NCI-H1048 (cell line): ENCODE results near the gene LHPP.

ENCODE experiments used
- DNase-seq: peaks from one replicate; lab custom pipeline; 2025; lab: John Stamatoyannopoulos, UW

Gene LHPP

DNA sequence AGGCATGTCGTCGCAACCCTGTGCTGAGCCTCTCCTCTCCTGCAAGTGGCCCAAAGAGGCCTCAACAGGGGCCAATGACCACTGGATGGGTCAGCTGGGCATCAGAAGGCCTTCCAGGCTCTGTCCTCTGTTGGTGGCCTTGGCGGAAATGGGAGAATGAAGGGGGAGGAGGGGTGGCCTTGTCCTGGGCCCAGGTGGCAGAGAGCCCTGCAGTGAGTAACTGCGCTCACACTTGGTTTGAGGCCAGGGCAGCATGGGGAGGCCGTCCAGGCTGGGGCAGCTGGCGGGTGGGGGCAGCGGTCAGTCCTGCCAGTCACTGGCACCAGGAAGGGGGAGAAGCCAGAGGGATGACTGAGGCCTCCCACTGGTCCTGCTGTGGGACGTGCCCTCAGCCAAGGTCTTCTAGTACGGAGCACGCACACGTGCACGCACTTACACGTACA is 59.8 kb downstream of the LHPP start:
- DNase-seq, result no peak

- no peak for DNase-seq
These were observed 60.7 kb downstream of the LHPP start for GRCh38 chr10:124522131-124522932.

GRCh38 chr10:124522933-124523871 is 61.6 kb downstream of the LHPP start:
- no peak for DNase-seq

DNA sequence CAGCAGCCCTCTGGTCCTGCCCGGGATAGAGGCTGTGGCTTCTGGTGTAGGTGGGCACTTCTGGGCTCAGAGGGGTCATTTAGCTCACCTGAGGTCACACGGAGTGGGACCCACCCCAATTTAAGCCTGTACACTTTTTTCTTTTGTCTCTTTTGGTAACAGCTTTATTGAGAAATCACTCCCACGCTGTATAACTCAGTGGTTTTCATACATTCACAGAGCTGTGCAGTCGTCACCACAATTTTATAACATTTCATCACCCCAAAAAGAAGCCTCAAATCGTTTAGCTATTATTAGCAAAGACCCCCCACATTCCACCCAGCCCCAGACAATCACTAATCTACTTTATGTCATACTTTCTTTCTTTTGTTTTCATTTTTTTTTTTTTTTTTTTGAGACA is 62.3 kb downstream of the LHPP start:
- DNase-seq, result no peak

DNA sequence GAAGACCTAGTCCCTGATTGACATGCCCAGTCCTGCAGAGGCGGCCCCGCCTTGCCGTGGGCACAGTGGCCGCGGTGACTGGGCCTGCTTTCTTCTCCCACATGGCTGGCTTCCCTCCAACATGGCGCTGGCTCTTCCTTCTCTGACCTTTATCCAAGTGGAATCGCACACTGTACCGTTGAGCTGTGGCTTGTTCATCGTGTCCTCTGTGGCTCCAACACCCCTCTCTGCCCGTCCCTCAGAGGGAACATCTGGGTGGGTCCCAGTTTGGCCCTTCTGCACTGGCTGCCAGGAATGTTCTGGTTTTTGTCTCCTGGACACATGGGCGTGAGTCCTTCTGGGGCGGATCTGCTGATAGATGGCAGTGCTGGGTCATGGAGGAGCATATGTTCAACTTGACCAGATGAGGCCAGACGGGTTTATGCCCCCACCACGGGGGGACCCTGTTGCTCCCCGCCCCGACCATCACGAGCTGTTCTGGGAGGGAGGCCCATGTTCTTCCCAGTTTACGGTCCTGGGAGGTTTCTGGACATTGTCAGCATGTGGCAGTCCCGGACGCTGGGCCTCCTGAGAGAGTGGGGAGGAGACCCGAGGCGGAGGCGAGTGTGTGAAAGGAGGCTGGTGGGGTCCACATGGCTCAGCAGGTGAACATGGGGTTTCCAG is 63.5 kb downstream of the LHPP start:
- DNase-seq, result no peak

DNA sequence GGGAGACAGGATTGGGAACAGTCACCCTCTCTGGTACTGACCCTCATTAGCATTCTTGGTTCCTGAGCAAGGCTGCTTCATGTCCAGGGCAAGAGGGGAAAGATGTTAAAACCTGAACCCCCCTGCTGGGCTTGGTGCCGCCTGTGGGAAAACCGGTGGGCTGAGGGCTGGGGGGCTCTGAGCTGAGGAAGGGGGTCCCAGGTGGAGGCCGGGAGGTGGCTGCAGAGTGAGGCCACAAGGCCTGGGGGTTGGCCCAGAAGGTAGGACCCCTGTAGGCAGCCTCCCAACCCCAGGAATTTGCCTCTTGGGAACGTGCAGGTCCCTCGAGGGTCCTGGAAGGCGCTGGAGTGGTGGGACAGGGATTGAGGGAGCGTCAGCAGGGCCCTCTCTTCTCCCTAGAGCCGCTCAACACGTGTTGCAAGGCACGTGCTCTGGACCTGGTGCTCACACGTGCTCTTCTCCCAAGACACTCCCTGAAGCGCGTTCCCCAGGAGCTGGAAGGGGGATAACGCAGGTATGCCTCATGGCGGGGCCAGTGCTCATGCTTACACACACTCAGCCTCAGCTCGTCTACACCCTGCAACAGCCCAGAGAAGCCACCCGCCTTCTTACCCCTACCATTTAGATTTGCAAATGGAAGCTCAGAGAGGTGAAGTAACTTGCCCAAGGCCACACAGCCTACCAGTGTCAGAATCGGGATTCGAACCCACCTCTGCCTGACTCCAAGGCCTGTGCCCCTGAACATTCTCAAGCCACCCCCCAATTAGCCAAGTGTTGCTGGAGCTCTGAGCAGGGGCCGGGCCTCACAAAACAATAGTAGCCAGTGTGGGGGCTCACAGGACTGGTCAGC is 64.4 kb downstream of the LHPP start:
- no peak for DNase-seq

DNA sequence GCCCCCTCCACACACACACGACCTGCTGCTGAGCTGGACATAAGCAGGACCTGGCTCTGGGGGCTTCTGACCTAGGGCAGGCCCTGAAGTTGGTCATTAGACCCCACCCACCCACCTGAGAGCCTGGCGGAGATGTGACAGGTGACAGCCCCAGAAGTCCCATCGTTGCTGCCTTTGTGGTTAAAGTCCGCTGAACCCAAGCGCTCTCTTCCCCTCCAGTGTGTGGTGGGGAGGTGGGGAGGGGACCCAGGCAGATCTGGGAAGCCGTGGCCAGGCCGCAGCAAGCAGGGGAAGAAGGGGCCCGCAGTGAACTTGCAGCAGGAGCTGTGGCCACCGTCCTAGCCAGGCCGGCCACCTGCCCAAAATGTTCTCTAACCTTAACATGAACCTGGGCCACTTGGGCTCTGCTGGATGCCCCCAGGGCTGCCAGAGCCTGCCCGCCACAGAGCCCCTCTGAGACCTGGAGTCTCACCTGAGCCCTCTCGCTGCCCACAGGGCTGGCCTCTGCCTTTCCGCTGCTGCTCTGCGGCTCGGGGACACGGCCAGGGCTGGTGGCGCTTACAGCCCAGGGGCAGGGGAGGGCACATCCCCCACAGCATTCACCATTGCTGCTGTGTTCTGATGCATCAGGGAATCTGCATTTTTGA is 65.1 kb downstream of the LHPP start:
- no peak for DNase-seq

- no peak for DNase-seq
These were observed 66.3 kb downstream of the LHPP start for GRCh38 chr10:124527874-124528395.

- no peak for DNase-seq
These were observed 68.1 kb downstream of the LHPP start for GRCh38 chr10:124529661-124530214.

DNA sequence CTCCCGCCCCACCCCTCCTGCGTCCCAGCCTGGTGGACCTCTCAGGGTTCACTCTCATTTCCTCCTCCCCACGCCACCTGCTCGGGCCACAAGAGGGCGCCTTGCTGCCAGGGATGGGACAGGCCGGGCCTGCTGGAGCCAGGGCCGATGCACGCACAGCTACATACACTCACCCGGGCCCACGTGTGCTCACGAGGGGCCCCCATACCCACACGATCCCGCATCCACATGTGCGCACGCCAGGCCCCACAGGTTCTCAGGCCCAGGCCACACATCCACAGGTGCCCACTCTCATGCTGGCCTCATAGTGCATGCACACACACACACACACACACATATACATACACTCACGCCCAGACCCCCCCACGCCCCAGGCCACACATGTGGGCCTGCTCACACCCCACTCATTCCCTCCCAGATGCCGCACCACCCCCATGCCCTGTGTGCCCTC is 68.6 kb downstream of the LHPP start:
- DNase-seq, result peak; percentile 64

- no peak for DNase-seq
These were observed 69.2 kb downstream of the LHPP start for GRCh38 chr10:124530816-124531215.

GRCh38 chr10:124532106-124532641 is 70.6 kb downstream of the LHPP start:
- no peak for DNase-seq

DNA sequence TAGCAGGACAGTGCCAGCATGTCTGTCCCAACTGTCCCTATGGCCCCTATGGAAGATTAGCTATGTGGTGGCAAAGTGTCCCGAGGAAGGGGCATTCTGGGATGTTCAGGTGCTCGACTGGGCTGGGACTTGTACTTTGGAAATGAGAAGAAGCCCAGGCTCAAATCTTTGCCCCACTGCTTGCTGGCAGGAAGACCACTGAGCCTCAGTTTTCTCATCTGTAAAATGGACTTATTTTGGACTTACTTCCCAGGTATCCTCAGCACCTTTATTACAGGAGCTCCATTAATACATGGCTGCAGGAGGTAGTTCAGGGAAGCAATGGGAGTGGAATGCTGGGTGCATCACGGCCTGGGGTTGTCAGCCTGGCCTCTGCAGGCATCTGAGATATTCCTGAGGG is 71.2 kb downstream of the LHPP start:
- no peak for DNase-seq

- no peak for DNase-seq
These were observed 71.6 kb downstream of the LHPP start for GRCh38 chr10:124533266-124533665.

DNA sequence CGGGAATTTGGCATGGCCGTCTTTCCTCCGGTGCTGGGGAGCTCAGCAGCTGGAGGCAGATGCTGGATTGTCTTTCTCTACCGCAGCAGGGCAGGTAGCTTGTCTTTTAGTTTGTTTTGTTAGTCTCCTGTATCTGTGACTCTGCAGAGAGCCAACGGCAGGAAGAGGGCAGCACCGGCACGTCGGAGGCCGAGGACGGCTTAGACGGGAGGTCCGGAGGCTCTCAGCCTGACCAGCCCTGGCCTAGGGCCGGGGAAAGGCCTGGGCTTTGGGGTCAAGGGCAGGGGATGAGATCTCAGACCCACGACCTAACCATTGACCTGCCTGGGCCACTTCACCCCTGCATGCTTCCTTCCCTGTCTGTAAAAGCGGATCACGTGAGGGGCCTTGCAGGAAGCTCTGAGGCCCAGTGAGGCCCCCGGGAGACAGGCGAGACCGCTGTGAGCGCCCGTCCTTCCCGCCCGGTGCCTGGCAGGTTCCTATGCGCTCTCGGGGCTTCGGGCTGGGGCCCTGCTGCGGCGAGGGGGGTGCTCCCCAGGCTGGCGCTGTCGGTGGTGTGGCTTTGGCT is 72.7 kb downstream of the LHPP start:
- DNase-seq, result no peak

DNA sequence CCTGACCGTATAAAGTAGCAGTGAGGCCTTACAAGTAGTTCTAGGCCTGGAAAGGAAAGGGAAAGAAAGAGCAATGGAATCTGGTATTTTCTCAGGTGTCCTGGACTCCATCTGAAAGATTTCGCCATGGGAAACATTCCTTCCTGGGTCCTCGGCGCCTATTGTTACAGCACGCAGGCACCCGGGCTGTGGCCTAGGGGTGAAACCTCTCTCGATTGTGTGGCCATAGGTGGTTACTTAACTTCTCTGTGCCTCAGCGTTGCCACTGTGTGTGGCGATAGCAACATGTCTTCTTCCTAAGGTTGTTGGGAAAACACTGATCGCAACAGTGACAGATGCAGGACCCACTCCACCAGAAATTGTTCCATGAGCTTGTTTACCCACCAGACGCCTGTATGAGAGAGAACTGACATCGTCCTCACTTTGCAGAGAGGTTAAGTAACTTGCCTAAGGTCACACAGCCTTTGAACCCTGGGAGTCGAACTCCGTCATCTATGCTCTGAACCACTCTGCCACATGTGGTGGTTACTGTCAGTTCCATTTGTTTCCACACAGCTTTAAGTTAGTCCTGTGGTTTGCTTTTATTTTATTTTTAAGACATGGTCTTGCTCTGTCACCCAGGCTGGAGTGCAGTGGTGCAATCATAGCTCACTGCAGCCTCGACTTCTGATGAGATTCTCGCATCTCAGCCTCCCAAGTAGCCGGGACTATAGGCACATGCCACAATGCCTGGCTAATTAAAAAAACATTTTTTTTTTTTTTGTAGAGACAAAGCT is 73.4 kb downstream of the LHPP start:
- no peak for DNase-seq

DNA sequence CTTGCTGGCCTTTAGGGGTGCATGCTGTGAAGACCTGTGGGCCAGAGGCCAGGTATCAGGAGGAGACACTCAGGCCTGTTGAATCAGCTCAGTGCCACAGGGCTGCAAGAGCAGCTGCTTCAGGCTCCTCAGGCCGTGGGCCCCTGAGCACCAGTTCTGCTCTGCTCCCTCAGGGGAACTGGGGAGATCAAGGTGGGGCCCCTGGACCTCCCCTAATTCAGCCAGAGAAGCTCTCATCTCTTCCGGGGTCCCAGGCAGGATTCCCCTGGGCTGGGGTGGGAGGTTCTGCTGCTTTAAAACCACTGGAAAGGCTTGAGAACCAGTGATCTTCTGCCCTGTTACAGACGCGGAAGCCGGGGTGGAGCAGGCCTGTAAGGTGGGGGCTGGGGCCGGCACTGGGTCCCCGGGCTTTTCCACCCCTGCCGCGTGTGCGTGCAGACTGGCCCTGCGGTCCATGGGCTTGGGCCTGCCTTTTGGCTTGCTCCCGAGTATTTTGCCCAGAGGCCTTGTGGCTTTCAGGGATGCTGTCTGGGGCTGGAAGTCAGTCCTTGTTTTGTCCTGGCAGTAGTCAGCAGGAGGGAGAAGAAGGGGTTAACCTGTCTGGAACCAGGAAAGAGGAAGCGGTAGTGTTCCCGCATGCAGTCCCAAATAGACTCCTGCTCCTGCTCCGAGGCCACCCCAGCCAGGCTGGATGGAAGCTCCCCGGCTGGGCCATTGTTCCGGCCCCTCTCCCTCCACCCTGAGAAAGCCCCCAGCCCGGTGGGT is 74.3 kb downstream of the LHPP start:
- no peak for DNase-seq

DNA sequence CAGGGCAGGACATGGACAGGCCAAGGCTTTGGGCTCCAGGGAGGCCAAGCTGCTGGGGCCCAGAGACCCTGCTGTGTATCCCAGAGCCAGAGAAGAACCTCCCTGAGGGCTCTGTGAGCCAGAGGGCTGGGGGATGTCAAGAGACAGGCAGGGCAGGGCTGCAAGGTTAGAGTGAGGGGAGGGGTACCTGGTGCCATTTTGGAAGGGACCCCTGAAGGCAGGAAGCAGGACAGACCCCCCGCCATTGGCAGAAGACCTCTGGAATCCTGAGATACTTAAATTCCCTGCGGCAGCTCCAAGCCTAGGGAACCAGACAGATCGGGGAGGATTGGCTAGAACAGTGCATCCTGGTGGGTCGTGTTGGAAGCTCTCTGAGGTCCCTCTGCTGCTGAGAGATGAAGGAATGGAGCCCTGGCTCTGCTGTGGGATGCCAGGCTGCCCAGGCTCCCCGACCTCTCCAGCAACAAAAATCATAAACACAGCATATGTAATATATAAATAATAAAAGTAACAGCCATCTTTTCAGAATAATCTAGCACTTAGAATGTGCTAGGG is 75.0 kb downstream of the LHPP start:
- no peak for DNase-seq
